Upper lobe of left lung (tissue), 4 donors: ENCODE measurements around the gene ANKRD10.

Experiments used
- CTCF ChIP-seq, 6 experiments: fragments of 450-650 bp in 4 of 6; fragments of 200-600 bp in 2 of 6; sonication (generic) in 2 of 6; IDR thresholded peaks; one replicate each; pipeline ENCODE4 v1.5.1; 2016 to 2019; ENCODE audit warnings: antibody characterized with exemption in 6 of 6
- EP300 ChIP-seq, 4 donors: sonication (generic); formaldehyde crosslinking; IDR thresholded peaks; one replicate each; pipeline ENCODE4 v1.5.1; 2017; ENCODE audit warnings: antibody characterized with exemption in 4 of 4, control low read depth in 2 of 4
- POLR2A ChIP-seq, 4 donors: fragments of 450-650 bp; IDR thresholded peaks; one replicate each; pipeline ENCODE4 v1.5.1; 2016 to 2017; ENCODE audit warnings: antibody characterized with exemption in 4 of 4, mild to moderate bottlenecking in 2 of 4
- POLR2AphosphoS5 ChIP-seq, 2 donors: sonication (generic); formaldehyde crosslinking; IDR thresholded peaks; one replicate each; pipeline ENCODE4 v1.5.1; 2017; ENCODE audit warnings: antibody characterized with exemption in 2 of 2

GRCh38 chr13:110932588-110932987, 17.7 kb upstream of the ANKRD10 start:
- TF ChIP-seq CTCF (IDR thresholded peaks at IDR 0.05) (no peak), POLR2A (IDR thresholded peaks at IDR 0.05) (no peak), EP300 (IDR thresholded peaks at IDR 0.05) (no peak), POLR2AphosphoS5 (IDR thresholded peaks at IDR 0.05) (no peak)
